NOMO-1 treated with DMSO at 0.1 percent for 48 hours (cell line): ENCODE results near the gene ADAM12.
"Not testable (repeated sequence)": the region's sequence is repeated elsewhere in the genome, so short reads cannot be mapped to it uniquely, and the experiment has no call there.

ENCODE experiments used
- DNase-seq: peaks from one replicate; lab custom pipeline; 2025; ENCODE audit not compliant: unreplicated experiment; lab: John Stamatoyannopoulos, UW

The ADAM12 gene

GRCh38 chr10:126268013-126268920 lies 120.0 kb downstream of the ADAM12 start:
- no peak for DNase-seq

GRCh38 chr10:126264102-126265018 lies 123.9 kb downstream of the ADAM12 start:
- DNase-seq: no peak

GRCh38 chr10:126263006-126263676 lies 125.1 kb downstream of the ADAM12 start:
- DNase-seq: no peak

- DNase-seq: no peak
Observed at GRCh38 chr10:126262233-126262838, 125.9 kb downstream of the ADAM12 start.

GRCh38 chr10:126259760-126260479 lies 128.4 kb downstream of the ADAM12 start:
- no peak for DNase-seq

- DNase-seq: no peak
Observed at GRCh38 chr10:126256864-126257263, 131.4 kb downstream of the ADAM12 start.

- DNase-seq: no peak
Observed at GRCh38 chr10:126255313-126255712, 133.0 kb downstream of the ADAM12 start.

GRCh38 chr10:126253611-126253998 lies 134.7 kb downstream of the ADAM12 start:
- DNase-seq: no peak

GRCh38 chr10:126252884-126253610 lies 135.2 kb downstream of the ADAM12 start:
- no peak for DNase-seq

- no peak for DNase-seq
Observed at GRCh38 chr10:126251778-126252407, 136.4 kb downstream of the ADAM12 start.

- DNase-seq: no peak
Observed at GRCh38 chr10:126250527-126251310, 137.6 kb downstream of the ADAM12 start.

GRCh38 chr10:126250045-126250444 lies 138.2 kb downstream of the ADAM12 start:
- DNase-seq: no peak

- DNase-seq: no peak
Observed at GRCh38 chr10:126247446-126247975, 140.8 kb downstream of the ADAM12 start.

GRCh38 chr10:126246396-126246795 lies 141.9 kb downstream of the ADAM12 start:
- not testable (repeated sequence) for DNase-seq

GRCh38 chr10:126245501-126245900 lies 142.8 kb downstream of the ADAM12 start:
- no peak for DNase-seq

- no peak for DNase-seq
Observed at GRCh38 chr10:126243971-126244370, 144.3 kb downstream of the ADAM12 start.

GRCh38 chr10:126243306-126243705 lies 145.0 kb downstream of the ADAM12 start:
- no peak for DNase-seq
